MG63 (cell line): ENCODE measurements around the gene CHST3. TPM values are rescaled to one million over a fixed set of nuclear protein-coding genes. Genes with fewer than 3 reads are reported as not detected.

Source experiments
- total RNA-seq: library from RNA; depleted of rRNA; stranded (reverse); fragments of >200 nt; shearing (Covaris generic); gene quantifications from 2 replicates; pipeline ENCODE4 v1.2.3, GENCODE V29; 2014; ENCODE audit warnings: low replicate concordance; rRNA removed

The CHST3 gene
- total RNA-seq, 1 experiment from 2014 or later: 21.7 TPM

Other genes starting within 250 kb of the CHST3 start
- not detected in 2 replicates for gene C10orf105, start 244.6 kb upstream of the CHST3 start, total RNA-seq
- gene VSIR, start 190.9 kb upstream of the CHST3 start, total RNA-seq: 36.0 and 87.8 TPM in 2 replicates
- gene PSAP, start 113.1 kb upstream of the CHST3 start, total RNA-seq: 584 and 682 TPM in 2 replicates
- not detected in 2 replicates for gene SPOCK2, start 124.2 kb downstream of the CHST3 start, total RNA-seq